HG03159 (cell line): ENCODE measurements around the gene NMNAT3.

Experiments used
- ATAC-seq: cut with Tn5 transposase; IDR thresholded peaks from one replicate; pipeline ENCODE4 v1.9.1; 2021; ENCODE audit warnings: mild to moderate bottlenecking, moderate library complexity; ENCODE audit not compliant: unreplicated experiment

The NMNAT3 gene

DNA sequence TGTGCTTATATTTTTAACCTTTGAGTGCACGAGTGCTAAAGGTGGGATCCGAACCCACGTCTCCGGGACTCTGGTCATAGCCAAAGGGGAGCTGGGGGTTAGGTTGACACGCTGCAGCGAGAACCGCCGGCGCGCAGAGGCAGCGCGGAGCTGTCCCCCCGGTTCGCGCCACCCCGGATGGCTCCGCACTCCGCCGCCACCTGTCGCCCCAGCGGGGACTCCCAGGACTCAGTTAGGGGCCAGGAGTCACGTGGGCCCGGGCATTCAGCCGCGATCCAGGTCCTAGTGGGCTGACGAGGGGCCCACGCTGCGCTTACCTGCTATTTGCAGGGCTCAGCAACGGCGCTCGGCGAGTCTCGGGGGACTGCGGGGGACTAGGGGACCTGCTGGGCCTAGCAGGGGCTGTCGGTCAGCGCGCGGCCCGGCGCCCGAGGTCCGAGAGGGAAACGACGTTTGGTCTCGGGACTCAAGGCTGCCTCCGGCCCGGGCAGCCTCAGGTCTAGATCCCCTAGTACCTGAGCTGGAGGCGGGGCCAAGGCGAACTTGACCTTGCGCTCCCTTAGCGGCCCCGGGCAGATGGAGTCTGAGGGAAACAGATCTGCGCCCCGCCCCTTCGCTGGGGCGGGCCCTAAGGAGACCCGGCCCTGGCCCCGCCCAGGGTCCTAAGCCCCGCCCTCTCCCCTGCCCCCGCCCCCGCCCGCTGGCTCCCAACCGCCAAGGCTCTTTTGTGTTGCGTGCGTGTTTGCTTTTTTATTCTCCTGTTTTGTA lies at the start of gene NMNAT3:
NMNAT3 (minus strand) TSS at position 585 of the 768 bp plus-strand sequence. CDS start 50,248 bp downstream, outside the sequence.
- peak; percentile 98 for ATAC-seq

DNA sequence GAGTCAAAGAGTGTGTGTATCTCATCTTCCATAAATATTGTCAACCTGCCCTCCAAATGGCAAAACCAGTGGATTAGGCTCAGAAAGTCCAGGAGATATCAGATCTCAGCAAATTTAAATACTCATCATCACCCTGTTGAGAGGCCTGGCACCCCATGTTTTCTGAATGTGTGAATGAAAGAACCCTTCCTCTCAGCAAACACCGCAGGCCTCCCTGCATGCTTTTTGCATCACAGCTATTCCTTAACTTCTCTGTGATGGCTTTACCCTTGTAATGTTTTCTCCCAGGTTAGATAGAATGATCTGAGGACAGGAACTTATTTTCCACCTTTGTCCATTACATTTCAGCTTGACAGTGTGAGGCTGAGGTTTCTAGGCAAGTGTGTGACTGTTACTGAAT lies 43.6 kb upstream of the NMNAT3 start:
- no peak for ATAC-seq

DNA sequence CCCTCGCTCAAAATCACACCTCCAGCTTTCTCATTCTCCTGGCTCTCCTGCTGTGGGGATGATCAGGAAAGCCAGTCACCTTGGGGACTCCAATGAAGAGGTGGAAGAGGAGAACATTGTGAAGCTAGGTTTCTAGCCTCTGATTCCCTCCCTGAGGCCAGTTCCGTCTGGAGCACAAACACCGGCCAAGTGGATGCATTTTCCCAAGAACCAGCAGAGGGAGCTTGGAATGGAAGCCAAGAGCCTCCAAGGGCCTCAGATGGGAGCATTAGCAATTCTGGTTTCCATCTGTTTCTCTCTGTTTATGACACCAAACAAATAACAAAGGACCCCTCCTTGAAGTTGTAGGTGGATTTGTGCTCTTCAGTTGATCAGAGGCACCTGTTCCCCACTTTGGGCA lies 40.6 kb upstream of the NMNAT3 start:
- no peak for ATAC-seq

DNA sequence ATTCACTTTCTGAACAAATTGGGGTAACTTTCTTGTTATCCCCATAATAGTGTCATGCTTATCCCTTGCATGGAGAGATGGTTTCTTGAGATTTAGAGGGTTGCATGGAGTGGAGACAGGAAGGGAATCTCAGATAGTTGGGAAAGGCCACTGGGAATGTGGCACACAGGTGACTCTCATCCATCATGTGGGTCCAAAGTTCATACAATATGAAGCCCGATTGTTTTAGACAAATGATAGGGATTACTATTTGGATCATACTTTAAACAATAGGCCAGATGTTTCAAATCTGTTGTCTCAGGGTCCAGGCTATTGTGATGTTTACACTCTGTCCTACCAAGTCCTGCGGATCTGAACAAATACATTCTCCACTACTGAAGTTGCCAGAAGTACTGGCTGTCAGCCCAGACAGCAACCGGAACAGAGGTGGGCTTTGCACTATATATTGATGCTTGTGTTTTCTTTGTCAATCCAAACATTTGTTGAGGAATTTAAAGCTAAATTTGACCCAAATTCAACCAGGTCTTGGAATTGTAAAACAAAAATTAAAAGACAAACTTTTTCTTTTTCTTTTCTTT lies 39.2 kb upstream of the NMNAT3 start:
- ATAC-seq = no peak

DNA sequence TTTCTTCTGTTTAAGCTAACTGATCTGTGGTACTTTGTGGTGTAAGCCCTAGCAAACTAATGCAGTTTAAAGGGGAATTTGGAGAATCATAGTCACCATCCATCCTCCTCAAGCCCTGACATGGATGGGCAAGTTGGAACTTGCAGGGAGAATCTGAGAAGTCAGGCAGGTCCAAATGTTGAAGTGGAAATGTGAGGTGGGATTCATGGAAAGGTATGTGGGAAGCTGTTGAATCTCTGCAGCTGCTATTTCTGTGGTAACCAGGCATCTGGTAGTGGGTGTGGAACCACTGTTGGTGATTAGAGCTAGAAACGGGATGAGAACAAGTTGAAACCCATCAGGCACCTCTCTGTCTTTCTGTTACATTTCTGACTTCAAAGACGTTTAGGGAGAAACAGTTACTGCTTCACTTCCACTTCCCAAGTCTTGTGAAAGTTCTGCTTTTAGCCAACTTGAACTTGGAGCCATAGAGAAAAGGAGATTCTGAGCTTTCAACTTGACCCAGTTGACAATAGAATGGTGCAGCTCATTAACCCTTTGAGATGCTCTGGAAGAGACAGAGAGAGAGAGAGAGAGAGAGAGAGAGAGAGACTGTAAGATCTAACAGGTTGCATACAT lies 38.1 kb upstream of the NMNAT3 start:
- no peak for ATAC-seq

DNA sequence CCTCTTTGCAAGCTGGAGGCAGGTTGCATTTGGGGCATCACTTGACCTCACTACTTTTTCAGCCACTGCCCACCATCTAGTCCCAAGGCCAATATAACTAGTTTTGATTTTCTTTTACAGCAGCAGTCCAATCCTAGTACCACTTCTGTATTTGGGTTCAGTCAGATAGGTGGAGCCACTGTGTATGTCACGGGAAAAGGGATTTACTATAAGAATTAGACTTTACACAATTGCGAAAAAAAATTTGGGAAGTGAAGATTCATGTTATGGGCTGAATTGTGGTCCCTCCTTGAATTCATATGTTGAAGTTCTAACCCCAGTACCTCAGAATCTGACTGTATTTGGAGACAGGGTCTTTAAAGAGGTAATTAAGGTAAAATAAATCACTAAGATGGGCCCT lies 37.4 kb upstream of the NMNAT3 start:
- ATAC-seq = no peak

DNA sequence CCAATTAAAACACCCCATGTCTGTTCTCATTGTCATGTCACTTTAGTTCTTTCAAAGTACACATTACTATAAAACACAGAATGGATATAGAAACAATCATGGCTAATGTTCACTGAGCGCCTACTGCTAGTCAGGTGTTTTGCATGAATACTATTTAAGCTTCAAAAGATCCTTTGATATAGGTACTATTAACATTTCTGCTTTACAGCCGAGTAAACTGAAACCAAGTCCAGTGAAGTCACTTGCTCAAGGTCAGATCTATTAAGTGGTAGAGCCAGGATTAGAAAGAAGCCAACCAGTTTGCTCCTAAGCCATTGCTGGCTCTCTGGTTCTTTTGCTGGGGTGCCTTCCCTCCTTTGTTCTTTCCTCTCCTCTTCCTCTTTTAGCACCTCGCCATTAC lies 32.4 kb upstream of the NMNAT3 start:
- ATAC-seq = no peak

DNA sequence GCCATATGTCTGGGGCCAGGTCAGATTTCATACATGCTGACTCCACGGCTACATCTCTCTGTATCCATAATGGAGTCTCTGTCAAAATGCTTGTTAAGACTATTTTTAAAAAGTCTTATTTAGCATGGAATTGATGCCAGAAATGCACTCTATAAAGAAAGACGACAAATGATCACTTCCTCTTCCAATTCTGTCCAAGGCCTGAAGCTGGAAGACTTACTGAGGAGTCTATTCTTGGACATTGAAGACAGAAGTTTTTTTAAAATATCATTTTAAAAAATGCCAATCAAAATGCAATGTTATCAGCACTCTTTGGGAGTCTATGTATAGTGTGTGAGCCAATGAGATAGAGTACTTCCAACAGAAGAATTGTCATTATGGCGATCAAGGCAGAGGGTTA lies 27.9 kb upstream of the NMNAT3 start:
- no peak for ATAC-seq

DNA sequence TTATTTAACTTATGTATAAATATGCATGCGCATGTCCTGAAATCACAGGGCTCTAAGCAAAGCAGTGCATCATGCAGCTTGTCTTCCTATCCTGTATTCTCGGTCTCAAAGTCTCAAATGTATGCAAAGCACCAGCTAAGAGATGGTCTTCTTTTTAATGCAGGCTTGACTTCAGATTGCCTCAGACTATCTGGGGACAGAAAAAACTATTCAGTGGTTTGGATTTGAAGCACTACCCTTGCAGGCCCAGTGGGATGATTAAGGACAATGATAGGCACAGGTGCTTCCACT lies 18.5 kb upstream of the NMNAT3 start:
- no peak for ATAC-seq

DNA sequence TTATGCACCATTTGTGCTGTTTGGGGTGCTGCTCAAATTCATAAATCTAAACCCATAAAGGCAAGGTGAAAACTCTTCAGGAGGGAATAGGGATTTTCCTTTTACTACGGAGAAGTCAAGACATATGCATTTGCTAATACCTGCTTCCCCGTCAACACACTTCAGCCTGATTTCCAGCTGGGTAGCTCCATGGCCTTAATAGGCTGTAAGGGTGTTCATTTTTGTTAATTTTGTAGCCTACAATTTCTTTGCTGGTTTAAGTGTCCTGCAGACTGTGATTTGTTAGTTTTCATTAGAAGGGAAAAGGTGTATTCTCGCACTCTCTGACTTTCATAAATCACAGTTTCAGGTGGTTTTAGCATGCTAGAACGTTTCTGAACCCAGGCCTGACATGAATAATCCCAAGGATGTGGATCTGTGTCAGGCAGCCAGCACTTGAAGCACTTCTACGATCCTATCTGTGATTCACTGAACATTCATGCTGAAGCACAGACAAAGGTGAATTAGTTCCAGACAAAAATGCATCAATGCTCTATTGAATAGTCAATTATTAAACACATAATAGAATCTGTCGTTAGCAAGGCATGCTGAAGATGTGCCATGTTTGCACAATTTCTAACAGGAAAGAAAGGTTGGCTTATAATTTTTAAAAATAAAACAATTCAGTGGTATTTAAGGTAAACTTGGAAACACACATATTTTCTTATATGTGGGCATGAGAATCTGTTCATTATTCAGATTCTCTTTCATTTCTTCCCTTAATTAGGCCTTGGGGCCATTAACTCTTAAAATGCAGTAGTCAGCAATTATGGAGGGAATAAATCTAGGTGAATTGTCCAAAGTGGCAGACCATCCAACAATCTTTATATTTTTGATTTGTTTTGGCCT lies 17.9 kb upstream of the NMNAT3 start:
- no peak for ATAC-seq

DNA sequence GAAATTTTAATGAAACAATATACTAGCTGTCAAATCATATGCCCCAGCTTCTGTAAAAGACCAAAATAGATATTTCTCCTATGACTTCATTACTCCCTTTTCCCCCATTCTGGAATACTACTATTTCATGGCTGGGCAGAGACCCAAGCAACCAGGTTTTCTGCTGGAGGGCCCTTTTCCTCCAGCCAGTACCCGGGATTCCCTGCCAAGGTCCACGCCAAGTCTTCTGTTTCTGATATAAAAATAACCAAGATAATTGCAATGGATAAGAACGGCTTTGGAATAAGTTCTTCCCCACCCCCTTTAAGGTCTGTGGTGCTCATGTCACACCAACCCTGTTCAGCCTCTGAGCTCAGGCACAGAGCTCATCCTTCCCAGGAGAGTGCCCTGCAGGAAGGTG lies 17.2 kb upstream of the NMNAT3 start:
- no peak for ATAC-seq

DNA sequence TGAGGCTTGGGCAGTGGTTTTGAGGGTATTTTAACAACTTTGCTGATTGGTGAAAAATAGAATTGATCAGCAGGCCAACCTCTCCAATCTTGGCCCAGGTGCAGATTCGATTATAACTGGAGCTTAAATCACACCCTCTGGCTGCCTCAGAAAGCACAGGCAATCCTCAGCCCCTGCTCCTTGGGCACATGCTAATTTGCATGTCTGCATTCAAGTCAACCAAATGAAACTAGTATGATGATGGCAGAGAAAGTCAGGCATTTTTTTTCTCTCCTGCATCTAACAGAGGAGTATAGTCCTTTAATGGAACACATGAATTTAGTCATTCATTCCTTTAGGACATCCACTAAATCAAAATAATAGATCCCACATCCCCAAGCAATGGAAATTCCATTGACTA lies 16.8 kb upstream of the NMNAT3 start:
- no peak for ATAC-seq

DNA sequence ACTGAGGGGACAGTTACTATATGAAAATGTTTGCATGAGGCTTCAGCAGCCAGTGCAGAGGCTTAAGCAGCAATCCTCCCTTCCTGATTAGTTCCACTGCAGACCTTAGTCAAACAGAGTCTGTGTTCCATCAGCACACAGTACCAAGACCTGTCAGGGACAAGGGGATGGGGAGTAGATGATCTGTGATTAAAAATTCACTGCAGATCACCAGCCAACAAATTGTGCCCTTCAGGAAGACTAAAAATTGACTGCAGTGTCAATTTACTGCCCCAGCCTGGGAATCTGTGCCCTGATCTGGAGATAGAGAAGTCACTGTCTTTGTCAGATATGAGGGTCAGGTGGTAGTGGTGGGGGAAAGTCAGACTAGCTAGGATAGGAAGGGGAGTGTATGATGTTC lies 13.8 kb upstream of the NMNAT3 start:
- ATAC-seq = no peak

DNA sequence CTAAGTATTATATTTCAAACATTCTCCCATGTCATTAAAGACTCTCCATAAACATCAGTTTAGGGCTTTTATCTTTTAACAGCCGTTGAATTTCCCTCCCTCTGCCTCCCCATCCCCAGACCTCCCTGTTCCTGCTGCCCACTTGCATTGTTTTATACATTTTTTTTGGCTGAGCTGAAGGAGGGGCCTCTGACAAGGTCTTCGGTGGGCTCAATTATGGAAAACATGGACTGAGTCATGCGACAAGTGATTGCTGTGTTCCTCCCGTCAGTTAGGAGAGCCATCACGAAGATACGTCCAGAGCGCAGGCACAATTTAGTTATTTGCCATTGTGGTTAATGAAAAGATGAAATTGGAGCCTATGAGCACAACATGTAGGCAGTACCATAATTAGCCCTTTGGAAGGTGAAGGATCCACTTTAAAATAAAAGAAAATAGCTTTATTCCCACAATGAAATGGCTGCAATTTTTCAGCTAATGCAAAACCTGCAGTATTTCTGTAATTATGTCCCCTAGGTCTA lies 12.0 kb upstream of the NMNAT3 start:
- ATAC-seq = no peak

DNA sequence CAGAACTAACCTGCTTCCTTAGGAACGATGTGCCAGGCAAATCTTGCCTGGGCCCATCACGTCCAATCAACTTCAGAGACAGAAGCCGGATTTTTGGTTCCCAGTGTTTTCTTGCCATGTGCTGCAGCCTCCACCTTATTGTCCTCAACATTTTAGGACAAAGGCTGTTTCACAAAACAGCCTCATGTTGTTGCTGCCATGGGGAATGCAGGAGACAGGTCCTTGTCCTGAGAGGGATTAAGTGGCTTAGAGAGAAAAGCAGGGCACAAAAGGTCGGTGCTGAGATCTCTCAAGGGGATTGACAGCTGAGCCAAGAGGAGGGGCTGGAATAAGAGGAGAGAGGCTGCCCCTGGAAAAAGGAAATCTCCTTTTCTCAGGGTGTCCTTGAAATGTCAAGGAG lies 11.3 kb upstream of the NMNAT3 start:
- ATAC-seq = no peak

DNA sequence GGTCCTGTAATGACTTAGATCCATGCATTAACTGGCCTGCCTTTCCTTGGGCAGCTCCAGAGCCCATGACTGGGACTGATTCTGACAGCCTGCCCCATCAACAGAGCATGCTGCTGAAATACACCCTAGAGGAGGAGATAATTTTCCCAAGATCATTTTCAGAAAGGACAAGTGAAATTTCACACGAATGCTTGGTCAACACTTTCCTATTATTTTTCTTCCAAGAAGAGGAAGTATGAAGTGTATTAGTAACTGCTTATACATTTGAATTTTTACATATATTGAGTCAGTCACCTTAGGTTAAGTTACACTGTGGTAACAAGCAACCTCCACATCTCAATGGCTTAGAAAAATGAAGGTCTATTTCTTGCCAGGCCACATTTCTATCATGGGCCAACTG lies 9.7 kb upstream of the NMNAT3 start:
- no peak for ATAC-seq

DNA sequence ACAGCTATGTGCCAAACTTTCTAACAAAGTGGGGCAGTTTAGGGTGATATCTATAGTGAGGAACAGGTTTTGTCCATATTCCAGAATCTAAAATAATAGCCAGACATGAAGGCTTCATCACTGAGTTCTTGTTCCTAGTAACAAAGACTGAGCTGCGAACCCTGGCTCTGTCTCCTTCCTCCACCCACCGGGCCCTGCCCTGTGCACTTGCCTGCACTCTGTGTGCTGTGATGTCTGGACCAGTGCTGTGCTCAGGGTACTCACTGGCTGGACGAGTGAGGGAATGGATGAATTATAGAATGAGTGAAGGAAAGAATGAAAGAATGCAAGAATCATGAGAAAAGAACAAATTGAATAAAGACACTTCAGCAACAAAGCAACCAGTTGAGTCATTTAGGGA lies 8.9 kb upstream of the NMNAT3 start:
- no peak for ATAC-seq

DNA sequence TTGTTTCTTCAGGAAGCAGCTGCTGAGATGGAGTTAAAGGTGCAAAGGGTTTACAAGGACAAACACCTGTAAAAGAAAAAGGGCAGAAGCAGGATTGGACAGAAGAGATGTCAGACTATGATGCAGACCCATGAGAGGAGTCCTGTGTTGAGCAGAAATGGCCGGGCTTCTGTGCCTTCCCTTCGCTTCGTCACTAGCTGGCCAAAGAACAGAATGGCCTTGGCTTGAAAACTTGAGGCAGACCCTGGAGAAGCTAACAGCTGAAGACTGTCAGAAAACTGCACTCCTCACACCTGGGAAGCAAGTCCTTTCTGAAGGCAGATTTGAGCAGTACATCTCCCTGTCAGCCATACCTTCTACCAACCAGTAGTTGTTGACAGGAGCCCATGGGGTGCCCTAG lies 8.4 kb upstream of the NMNAT3 start:
- ATAC-seq = no peak

DNA sequence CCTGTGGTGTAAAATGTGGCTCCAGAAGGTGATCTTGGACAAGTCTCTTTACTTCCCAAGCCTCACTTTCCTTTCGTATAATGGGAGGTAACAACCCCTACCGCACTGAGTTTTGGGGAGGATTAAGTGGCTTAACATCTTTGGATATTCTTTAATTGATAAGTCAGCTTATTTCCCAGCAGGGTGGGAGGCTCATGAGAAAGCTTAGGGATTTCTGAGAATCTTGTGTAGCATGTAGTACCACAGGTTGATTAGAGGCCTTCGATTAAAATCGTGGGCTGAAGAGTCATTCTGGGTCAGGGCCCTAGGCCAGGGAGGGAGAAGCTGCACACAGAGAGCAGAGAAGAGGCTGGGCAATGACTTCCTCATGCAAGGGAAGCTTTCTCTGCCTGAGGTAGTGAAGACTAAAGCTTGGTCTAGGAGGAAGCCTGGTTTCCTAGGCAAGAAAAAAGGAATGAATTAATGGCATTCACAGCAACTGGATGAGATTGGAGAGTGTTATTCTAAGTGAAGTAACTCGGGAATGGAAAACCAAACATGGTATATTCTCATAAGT lies 1.5 kb upstream of the NMNAT3 start:
- no peak for ATAC-seq

DNA sequence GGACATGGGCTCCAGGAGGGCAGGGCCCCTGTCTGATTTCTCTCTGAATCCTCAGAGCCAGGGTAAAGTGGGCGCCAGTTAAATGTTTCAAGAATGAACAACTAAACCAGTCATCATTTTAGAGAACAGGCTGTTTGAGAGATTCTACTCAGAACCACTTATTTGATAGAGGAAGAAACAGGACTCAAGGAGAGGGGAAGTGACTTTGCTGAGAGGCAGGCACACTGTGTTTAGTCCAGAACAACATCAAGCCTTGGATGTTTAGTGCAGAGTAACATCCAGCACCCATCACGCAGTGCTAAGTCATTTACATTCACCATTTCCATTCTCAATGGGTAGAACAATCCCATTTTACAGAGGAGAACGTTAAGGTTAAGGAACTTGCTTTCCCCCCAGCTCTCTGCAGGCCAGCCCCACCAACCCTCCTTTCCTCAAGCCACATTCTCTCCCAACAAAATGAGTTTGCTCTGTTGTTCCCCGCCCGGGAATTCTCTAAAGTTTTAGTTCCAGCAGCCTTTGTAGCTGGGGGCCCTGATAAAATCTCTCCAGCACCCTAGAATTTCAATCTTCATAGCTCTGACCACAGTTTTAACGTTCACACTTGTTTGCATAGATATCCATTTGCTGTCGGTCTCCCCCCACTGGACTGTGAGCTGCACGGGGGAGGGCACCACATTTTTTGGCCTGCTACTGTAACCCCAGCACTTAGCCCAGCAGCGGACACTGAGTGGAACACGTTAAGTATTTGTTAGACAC lies 962 bp downstream of the NMNAT3 start:
- no peak for ATAC-seq
